HG02798 (cell line): ENCODE data around the gene PAF1.
A peak's percentile ranks its signal among the peaks of the same experiment; 100 is the strongest.

Experiments used
- ATAC-seq: cut with Tn5 transposase; IDR thresholded peaks from one replicate; pipeline ENCODE4 v1.9.1; 2021; ENCODE audit warnings: mild to moderate bottlenecking; ENCODE audit not compliant: unreplicated experiment, poor library complexity

The PAF1 gene

DNA sequence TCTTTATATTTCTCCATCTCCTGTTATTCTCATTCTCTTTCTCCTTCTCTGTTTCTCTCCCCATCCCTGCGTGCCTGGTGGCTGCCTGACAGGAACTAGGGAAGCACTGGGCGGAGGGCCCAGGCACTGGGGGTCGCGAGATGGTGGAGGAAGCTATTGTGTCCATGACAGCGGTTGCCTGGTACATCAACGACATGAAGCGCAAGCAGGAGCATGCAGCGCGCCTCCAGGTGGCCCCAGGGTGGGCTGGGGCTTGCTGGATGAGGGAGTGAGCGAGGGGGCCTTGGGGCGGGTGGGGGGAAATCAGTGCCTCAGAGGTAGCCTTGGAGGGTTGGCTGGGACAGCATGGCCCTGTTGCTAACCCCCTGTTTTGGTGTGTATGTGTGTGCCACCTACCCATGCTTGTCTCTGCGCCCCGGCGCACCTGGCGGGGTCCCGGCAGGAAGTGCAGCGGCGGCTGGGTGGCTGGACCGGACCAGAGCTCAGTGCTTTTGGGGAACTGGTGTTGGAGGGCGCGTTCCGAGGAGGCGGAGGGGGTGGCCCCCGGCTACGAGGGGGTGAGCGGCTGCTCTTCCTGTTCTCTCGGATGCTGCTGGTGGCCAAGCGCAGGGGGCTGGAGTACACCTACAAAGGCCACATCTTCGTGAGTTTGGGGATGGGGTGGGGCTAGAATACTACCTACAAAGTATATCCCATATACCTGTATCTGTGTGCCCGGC is 26.7 kb upstream of the PAF1 start:
- ATAC-seq: no peak

DNA sequence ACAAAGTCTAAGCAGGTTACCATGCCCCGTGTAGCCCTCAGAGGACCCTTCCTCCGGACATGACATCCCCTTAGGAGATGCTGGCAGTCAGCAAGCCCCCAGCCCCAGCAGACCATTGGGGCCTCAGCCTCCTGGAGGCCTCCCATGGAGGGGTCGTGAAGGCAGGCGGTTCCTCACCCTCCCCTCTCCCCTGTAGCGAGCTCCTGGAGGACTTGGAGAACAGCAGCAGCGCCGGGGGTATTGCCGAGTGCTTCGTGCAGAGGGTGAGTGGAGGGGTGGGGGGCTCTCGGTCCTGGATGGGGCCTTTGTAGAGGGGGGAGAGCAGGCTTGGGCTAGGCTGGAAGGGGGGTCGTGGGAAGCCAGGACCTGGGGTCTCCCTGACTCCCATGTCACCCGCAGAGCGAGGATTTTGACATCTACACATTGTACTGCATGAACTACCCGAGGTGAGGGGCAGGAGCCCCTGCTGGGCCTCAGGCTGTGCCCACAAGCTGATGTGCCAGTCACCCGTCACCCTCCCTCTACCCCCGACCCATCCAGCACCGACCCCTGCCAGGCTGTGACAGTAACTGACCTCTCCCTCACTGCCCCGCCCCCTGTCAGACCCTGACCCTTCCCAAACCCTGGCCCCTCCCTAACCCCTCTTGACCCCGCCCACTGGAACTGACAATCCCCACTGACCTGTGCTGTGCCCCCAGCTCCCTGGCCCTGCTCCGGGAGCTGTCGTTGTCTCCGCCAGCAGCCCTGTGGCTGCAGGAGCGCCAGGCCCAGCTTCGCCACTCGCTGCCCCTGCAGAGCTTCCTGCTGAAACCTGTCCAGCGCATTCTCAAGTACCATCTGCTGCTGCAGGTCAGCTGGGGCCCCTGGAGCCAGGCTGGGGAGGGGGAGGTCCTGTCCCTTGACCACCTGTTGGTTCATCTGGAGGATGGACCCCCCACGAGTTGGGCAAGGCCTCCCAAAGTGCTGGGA is 25.5 kb upstream of the PAF1 start:
- ATAC-seq: no peak

DNA sequence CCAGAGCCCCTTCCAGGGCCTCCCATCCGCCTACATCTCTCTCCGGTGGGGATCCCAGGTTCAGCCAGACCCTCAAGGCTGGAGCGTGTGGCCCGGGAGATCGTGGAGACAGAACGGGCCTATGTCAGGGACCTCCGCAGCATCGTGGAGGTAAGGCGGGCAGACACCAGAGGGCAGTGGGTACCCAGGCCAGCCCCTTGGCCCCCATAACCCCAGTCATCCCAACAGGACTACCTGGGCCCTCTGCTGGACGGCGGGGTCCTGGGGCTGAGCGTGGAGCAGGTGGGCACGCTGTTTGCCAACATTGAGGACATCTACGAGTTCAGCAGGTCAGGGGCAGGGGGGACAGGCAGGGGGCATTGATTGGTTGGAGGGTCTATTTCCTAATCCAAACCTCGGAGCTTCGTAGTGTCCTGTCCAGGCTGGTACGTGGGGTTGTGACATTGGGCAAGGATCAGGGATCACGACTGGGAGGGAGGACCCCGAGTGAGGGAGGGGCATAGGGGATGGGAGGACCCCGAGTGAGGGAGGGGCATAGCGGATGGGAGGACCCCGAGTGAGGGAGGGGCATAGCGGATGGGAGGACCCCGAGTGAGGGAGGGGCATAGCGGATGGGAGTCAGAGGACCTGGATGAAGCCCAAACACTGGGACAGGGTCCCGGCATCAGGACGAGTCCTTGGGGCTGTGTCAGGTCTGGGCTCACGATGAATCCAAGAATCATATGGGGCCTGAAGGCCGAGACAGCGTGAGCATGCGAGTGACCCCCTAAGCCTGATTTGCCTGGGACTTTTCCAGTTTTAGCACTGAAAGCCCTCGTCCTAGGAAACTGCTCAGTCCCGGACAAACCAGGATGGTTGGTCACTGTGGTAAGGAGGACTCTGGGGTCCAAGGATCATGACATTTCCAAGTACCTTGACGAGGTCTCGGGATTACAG is 24.5 kb upstream of the PAF1 start:
- no peak for ATAC-seq

DNA sequence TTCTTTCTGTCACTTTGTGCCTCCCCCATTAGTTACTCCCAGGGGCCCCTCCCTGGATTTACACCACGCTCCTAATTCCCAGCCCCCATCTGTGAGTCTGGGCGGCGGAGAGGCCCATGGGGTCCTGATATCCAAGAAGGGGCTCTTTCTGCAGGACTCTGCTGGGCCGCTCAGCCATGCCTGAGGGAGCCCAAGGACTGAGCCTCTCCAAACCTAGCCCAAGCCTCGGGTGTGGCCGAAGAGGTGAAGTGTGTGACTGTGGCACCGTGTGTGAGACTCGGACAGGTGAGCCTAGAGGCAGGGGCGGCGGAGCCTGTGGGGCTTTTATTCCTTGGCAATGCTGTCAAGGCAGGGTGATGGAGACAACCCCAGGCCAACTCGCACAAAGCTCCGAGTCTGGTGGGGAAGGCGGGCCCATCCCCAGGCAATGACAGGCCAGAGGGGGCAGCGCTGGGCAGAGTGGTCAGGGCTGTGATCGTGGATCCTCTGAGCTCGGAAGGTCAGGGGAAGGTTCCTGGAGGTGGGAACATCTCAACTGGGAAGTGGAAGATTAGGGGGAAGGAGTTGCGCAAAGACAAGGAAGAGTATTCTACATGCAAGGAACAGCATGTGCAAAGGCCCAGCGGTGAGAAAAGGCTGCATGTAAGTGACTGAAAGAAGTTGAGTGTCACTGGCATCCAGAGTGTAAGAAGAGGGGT is 23.2 kb upstream of the PAF1 start:
- ATAC-seq: no peak

DNA sequence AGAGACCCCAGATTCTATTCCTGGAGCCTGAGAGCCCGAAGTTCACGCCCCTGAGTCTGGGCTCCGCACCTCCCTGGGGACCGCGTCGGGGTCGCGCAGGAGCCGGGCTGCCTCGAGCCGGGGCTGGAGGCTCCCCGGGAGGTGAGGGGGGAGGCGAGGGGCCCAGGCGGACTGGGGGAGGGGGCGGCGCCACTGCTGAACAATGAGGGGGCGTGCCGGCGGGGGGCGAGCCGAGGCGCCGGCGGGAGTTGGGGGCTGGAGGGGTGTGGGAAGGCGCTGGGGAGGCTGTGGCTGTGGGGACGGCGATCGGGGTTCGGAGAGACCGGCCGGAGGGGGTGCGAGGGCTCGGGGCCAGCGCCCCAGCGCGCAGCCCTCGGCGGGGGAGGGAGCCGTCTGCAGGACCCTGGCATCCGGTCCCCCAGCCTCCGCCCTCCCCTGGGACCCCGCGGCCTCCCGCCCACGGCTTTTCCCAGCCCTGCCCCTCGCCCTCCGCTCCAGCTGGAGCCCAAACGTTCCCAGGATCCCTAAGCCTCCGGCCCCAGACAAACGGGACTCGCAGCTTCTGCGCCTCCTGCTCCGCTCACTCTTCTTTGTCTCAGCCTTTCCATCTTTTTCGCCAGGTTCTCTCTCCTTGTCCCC is 22.5 kb upstream of the PAF1 start:
- ATAC-seq: no peak

DNA sequence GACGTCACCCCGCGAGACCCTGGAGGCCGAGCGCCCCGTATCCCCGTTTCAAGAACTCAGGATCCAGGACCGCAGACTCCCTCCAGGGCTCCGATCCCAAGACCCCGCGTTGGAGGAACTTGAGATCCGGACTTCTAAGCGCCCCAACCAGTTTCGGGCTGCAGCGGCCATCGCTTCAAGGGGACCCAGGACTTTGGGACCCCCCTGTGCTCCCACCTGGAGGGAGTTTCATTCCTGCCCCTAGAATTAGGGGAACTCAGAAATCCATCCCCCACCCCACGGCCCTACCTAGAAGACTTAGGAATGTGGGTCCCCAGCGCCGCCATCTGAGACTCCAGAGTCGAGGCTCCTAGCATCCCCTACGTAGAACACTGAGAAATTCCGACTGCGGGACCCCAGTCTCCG is 22.0 kb upstream of the PAF1 start:
- no peak for ATAC-seq

DNA sequence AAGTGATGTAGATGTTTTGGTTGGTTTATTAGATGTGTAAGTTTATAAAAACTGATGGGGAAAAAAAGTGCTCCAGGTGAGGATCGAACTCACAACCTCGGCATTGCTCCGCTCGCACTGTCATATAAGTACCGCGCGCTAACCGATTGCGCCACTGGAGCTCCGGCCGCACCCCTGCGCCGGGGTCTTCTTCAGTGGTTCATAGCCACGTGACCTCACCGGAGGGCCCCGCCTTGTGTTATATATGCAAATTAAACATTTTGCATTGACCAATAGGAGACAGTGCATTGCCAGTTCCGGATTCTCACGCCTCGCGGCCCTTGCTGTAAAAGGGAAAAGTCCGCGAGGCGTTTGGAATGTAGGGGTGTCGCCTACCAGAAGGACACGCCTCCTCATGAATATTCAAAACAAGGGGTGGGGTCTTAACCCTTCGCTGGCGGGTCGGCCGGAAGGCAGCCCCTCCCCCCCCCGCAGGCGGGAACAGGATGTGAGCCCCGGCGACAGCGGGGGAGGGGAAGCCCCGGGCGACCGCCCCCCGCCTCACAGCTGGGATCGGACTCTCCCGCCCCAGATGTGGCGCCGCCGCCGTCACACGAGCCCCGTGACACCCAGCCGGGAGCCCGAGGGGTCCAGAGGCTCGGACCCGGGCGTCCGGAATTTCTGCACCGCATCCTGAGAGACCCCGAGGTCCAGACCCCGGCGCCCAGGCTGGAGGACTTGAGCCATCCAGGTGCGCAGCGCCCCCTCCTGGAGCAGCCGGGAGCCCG is 21.4 kb upstream of the PAF1 start, which contains the start of gene PLEKHG2:
PLEKHG2 (plus strand) TSS at position 570 of the 767 bp plus-strand sequence. CDS start 1,418 bp downstream, outside the sequence.
- peak; percentile 61 for ATAC-seq

DNA sequence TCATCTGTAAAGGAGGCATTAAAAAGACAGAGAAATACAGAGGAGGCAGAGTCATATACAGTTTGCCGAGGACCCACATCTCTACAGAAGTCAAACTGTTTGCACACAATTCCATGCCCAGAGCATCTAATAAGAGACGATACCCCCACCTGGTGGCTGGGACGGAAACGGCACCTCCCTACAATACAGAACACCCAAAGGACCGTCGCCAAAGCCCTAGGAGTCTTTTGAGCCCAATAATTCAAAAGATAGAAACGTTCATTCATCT is 20.9 kb upstream of the PAF1 start:
- ATAC-seq: peak; percentile 21

DNA sequence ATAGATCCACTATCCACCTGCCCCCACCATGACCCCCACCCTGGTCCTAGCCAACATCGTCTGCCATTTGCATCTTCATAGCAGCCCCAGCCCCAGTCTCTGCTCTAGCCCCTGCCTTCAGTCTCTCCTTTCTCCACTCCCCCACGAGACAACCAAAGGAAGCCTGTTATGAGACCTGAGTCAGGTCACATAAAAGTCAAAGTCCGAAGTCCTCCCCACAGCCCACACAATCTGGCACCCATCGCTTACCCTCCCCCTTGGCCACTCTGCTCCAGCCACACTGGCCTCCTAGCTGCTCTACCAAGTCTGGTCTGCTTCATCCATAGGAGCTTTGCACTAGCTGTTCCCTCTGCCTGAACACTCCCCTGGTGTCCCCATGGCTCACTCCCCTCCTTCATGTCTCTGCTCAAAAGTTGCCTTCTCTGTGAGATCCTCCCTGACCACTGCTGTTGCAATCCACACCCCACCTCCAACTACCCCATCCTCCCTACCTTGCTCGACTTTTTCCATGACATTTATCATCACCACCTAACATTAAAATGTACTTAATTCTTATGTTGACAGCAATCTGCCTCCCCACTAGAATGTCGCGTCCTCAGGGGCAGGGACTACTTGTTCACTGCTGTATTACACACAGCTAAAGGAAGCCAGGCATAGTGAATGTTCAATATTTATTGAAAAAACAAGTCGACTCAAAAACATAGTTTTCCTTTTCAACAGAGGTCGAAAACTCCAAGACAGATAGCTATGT is 20.4 kb upstream of the PAF1 start:
- ATAC-seq: no peak

DNA sequence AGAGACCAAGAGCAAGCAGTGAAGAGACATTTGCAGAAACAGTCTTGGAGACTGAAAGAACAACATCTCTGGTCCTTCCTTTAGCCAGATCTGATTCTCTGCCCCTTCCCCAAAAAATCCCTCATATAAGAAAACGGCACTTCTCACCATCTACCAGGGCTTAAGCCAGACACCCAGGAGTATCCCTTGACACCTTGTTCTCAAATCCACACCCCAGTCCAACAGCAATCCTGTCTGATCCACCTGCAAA is 19.9 kb upstream of the PAF1 start:
- ATAC-seq: no peak

DNA sequence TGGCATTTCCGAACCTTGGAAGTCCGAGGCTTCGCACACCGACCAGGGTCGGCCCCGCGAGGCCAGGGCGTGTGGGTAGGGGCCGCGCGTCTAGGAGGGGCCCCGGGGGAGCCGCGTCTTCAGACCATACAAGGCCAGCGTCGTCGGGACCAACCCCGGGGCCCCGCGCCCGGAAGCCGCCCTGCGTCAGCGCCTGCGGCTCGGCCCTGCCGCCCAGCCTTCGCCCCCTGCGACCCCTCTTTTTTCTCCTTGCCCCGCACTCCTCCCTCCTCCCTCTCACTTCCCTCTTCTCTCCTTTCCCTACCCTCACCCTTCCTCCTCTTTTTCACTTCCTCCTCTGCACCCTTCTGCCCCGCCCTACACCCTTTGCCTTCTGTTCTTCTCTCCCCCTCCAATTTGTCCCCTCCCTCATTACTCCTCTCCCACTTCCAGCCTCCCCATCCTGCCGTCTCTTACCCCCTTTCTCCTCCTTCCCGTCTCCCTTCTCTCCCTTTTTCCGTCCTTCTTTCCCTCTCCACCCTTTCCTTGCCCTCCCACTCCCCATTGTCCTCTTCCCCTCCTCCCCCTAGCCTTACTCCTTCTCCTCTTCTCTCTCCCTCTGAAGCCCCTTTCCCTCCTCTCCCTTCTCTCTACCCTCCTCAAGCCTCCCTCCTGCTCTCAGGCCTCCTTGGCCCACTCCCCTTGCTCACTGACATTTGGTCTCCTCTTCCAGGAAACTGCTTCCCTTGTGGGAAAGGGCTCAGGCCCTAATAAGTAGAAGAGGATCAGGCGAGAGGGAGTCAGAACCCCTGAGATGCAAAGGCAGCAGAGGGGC is 19.3 kb upstream of the PAF1 start:
- peak; percentile 14 for ATAC-seq

DNA sequence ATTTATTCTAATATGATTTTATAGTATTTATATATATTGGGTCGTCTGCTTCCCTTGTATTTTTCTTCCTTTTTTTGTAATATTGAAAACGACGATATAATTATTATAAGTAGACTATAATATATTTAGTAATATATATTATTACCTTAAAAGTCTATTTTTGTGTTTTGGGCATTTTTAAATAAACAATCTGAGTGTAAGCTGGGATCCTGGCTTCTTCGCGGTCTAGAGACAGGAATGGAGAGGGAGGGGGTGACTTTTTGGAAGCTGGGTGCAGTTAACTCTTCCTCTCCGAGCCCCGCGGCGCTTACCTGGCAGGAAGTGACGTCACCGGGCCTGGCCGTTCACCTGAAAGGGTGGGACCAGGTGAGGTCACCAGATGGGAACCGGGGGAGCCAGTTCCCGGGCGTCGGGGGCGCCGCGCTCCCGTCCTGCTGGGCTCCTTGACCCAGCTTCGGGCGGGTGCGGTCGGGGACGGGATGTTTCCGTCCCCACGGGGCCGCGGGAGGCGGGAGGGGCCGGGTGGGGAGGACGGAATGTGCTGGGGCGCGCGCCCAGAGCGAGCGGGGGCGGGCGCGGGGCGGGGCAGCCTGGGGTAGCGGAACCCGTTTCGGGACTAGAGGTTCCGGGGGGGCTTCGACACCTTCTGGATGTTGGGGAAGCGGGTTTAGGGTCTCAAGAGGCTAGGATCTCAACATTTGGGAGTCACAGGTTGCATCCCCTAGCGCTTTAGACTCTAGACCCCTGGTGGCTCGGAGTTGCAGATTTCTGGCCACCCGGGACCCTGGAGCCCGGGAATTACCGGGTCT is 18.5 kb upstream of the PAF1 start:
- ATAC-seq: peak; percentile 8

DNA sequence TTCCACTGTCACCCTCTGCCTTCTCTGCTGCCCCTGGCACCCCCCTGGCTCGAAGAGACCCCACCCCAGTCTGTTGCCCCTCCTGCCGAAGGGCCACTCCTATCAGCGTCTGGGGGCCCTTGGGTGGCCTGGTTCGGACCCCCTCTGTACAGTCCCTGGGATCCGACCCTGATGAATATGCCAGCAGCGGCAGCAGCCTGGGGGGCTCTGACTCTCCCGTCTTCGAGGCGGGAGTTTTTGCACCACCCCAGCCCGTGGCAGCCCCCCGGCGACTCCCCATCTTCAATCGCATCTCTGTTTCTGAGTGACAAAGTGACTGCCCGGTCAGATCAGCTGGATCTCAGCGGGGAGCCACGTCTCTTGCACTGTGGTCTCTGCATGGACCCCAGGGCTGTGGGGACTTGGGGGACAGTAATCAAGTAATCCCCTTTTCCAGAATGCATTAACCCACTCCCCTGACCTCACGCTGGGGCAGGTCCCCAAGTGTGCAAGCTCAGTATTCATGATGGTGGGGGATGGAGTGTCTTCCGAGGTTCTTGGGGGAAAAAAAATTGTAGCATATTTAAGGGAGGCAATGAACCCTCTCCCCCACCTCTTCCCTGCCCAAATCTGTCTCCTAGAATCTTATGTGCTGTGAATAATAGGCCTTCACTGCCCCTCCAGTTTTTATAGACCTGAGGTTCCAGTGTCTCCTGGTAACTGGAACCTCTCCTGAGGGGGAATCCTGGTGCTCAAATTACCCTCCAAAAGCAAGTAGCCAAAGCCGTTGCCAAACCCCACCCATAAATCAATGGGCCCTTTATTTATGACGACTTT is 17.7 kb upstream of the PAF1 start:
- ATAC-seq: no peak

DNA sequence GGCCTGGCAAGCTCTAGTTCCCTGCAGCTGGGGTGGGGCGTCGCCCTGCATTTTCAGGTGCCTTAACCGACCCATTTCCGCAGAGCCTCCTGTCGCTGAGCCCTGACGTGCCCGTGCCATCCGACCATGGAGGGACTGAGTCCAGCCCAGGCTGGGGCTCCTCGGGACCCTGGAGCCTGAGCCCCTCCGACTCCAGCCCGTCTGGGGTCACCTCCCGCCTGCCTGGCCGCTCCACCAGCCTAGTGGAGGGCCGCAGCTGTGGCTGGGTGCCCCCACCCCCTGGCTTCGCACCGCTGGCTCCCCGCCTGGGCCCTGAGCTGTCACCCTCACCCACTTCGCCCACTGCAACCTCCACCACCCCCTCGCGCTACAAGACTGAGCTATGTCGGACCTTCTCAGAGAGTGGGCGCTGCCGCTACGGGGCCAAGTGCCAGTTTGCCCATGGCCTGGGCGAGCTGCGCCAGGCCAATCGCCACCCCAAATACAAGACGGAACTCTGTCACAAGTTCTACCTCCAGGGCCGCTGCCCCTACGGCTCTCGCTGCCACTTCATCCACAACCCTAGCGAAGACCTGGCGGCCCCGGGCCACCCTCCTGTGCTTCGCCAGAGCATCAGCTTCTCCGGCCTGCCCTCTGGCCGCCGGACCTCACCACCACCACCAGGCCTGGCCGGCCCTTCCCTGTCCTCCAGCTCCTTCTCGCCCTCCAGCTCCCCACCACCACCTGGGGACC is 16.9 kb upstream of the PAF1 start:
- ATAC-seq: no peak

DNA sequence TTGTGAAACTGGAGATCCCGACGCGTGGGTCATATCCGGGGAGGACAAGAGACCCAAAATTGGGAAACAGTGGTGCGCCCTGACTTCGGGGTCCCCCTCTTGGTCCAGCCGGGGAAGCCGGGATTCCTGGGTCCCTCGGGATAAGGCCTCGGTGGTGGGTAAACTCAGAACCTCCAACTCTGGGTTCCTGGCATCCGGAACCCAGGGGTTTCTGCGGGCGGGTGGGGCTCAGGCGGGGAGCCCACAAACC is 16.4 kb upstream of the PAF1 start:
- ATAC-seq: no peak
